ENCODE data around the gene SESN1.

The SESN1 gene

GRCh38 chr6:108957221-108957620 is 137.4 kb downstream of the SESN1 start:
- TF ChIP-seq, protein P1, sequence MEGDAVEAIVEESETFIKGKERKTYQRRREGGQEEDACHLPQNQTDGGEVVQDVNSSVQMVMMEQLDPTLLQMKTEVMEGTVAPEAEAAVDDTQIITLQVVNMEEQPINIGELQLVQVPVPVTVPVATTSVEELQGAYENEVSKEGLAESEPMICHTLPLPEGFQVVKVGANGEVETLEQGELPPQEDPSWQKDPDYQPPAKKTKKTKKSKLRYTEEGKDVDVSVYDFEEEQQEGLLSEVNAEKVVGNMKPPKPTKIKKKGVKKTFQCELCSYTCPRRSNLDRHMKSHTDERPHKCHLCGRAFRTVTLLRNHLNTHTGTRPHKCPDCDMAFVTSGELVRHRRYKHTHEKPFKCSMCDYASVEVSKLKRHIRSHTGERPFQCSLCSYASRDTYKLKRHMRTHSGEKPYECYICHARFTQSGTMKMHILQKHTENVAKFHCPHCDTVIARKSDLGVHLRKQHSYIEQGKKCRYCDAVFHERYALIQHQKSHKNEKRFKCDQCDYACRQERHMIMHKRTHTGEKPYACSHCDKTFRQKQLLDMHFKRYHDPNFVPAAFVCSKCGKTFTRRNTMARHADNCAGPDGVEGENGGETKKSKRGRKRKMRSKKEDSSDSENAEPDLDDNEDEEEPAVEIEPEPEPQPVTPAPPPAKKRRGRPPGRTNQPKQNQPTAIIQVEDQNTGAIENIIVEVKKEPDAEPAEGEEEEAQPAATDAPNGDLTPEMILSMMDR (IDR thresholded peaks at IDR 0.05; ENCODE audit: low read depth, low read length, missing control alignments) = no peak
- DNase-seq = no peak
- H3K4me3 ChIP-seq (ENCODE audit: low read depth, low read length) = no peak overlapping the region
- no peaks in the 10 kb centered on the region for H3K27me3 ChIP-seq (replicated peaks)
- in situ Hi-C loops (cut with HindIII; ENCODE audit: low pct_ligation_motif_present, low sequenced_read_pairs) = no loop called here
- no peak overlapping the region for H3K27ac ChIP-seq
- no peaks in the 10 kb centered on the region for H3K36me3 ChIP-seq (replicated peaks)

- DNase-seq = no peak
- no peaks in the 10 kb centered on the region for H3K36me3 ChIP-seq (replicated peaks)
- in situ Hi-C loops (cut with HindIII; ENCODE audit: low pct_ligation_motif_present, low sequenced_read_pairs) = no loop called here
- no peak overlapping the region for H3K4me3 ChIP-seq (ENCODE audit: low read depth, low read length)
- H3K27me3 ChIP-seq (replicated peaks) = no peaks in the 10 kb centered on the region
- TF ChIP-seq, protein P1 (IDR thresholded peaks at IDR 0.05; ENCODE audit: low read depth, low read length, missing control alignments) = no peak
- no peak overlapping the region for H3K27ac ChIP-seq
Observed at GRCh38 chr6:108955329-108955949, 139.2 kb downstream of the SESN1 start.

DNA sequence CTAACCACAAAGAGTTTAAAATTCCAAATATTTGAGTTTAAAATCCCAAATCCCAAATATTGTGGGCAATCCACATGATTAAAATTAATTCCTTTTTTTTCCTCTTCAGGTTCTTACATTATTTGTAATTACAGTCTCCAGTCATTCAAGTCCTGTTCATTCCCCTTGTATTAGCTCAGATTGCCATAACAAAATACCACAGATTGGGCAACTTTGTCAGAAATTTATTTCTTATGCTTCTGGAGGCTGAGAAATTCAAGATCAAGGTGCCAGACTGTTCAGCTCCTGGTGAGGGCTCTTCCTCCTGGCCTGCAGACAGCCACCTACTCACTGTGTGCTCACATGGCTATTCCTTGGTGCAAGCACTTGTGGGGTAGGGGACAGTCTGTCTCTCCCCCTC is 141.0 kb downstream of the SESN1 start:
- no peak for DNase-seq
- H3K27me3 ChIP-seq (replicated peaks) = no peaks in the 10 kb centered on the region
- H3K4me3 ChIP-seq (ENCODE audit: low read depth, low read length) = no peak overlapping the region
- TF ChIP-seq, protein P1 (IDR thresholded peaks at IDR 0.05; ENCODE audit: low read depth, low read length, missing control alignments) = no peak
- in situ Hi-C loops (cut with HindIII; ENCODE audit: low pct_ligation_motif_present, low sequenced_read_pairs) = no loop called here
- no peaks in the 10 kb centered on the region for H3K36me3 ChIP-seq (replicated peaks)
- no peak overlapping the region for H3K27ac ChIP-seq

- no peaks in the 10 kb centered on the region for H3K27me3 ChIP-seq (replicated peaks)
- H3K4me3 ChIP-seq (ENCODE audit: low read depth, low read length) = no peak overlapping the region
- no peak overlapping the region for H3K27ac ChIP-seq
- in situ Hi-C loops (cut with HindIII; ENCODE audit: low pct_ligation_motif_present, low sequenced_read_pairs) = no loop called here
- DNase-seq = no peak
- no peaks in the 10 kb centered on the region for H3K36me3 ChIP-seq (replicated peaks)
- TF ChIP-seq, protein P1 (IDR thresholded peaks at IDR 0.05; ENCODE audit: low read depth, low read length, missing control alignments) = no peak
Observed at GRCh38 chr6:108952776-108953486, 141.7 kb downstream of the SESN1 start.

DNA sequence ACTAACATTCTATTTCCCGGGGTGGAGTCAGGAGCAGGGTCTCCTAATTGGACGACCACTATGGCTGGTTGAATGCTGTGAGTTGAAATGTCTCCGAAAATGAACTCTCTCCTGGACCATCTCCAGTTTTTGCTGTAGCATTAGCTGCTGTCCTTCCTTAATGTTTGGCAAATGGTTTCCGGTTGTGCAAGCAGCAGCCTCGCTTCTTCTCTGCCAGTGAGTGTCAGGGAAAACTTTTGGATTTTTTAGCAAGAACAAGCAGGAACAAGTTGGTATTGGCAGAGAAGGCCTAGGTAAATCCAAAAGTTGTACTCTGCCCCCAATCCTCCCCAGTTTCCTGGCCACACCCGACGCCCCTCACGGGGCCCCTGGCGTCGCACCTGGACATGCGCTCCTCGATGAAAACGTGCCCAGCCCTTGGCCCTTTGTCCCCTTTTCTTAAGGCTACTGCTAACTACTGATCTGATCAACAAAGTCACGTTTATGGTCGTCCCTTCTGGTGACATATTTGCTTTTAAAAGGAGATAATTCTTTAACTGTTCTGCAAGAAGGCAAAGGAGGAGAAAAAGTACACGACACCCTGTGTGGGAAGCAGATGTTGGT is 143.2 kb downstream of the SESN1 start:
- TF ChIP-seq, protein P1 (IDR thresholded peaks at IDR 0.05; ENCODE audit: low read depth, low read length, missing control alignments) = no peak
- in situ Hi-C loops (cut with HindIII; ENCODE audit: low pct_ligation_motif_present, low sequenced_read_pairs) = no loop called here

More for the DNA sequence above, 143.2 kb downstream of the SESN1 start:
- no peak for DNase-seq
- no peaks in the 10 kb centered on the region for H3K36me3 ChIP-seq (replicated peaks)
- no peaks in the 10 kb centered on the region for H3K27me3 ChIP-seq (replicated peaks)
- H3K4me3 ChIP-seq (ENCODE audit: low read depth, low read length) = no peak overlapping the region
- no peak overlapping the region for H3K27ac ChIP-seq
